SK-N-DZ (cell line): ENCODE data around the gene CTF1. TPM values are rescaled to one million over a fixed set of nuclear protein-coding genes. Genes with fewer than 3 reads are reported as not detected.
"Not testable (repeated sequence)": the region's sequence is repeated elsewhere in the genome, so short reads cannot be mapped to it uniquely, and the experiment has no call there.

Source experiments
- DNase-seq: peaks from one replicate; pipeline ENCODE4 v3.0.0-alpha.2; 2015; ENCODE audit warnings: low spot score
- polyA plus RNA-seq, 2 experiments: library from polyadenylated mRNA; depleted of rRNA; stranded (reverse); fragments of >200 nt; gene quantifications; 2 replicates each; pipeline ENCODE4 v1.2.3, GENCODE V29; 2014

Gene CTF1
- polyA plus RNA-seq (2014; cell fraction: cytosol; rRNA removed) = 0.10 and 0.60 TPM in 2 replicates
- 0.13 TPM in 1 of 2 replicates, not detected in the other for polyA plus RNA-seq (2014; cell fraction: nucleus; rRNA removed)

DNA sequence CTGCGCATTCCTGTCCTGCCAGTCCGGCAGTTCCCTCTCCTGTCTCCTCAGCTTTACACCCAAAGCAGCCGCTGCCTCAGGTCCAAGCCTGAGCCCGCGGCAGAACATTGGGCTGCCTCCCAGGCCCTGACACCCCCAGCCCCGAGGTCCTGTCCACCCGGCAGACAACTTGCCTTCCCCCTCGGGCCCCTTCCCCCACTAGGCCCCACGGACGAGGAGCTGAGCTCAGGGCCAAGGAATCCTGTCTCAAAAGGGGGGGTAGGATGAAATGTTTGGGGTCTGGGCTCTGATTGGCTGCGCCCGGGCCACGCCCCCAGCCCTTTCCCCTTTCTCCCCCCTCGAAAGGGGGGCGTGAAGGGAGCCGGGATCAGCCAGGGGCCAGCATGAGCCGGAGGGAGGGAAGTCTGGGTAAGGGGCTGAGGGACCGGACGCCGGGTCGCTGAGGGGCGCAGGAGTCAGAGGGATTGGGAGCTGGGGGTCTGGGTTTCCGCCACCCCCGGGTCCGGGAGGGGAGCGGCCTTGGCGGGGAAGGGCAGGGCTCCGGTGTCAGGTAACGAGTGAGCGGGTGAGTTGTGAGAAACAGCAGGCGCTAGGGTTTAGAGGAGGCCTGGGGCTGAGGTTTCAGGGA is at the start of gene CTF1:
TSS of gene CTF1 (plus strand) at position 354 of the 628 bp plus-strand sequence. CDS start at position 384, 30 bp downstream.
- peak; percentile 81 for DNase-seq

DNA sequence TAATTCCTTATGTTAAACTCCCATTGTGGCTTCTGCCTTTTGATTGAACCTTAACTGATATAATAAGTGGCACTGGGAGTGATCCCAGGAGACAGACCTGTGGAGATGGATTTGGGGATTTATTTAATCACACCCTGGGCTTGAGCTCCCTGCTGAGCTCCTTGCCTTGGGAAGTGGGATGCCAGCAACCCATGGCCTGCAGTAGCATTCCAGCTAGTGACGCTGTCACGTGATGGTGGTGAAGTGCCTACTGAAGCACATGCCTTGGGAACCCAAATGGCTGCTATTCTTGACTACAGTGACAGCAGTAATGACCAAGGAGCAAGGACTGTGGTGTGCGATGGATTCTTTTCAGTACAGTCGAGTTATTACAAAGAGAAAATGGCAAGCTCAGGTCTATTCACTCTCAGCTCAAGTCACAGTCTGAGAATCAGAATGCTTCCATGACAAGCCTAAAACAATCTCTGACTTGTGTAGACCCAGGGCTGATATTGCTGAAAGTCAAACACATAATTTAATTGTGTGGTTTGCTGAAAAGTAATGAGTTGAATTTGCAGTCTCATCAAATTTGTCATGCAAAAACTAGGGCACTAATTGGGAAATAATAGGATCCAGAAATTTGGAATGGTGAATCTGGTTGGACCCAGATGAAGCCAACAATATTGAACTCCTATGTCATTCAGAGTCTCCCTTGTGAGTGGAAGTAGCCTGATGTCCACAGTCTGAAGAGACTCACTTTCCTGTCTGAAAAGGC is 49.6 kb upstream of the CTF1 start:
- no peak for DNase-seq

- no peak for DNase-seq
Observed at GRCh38 chr16:30850246-30850645, 46.2 kb upstream of the CTF1 start.

GRCh38 chr16:30853758-30854157 is 42.7 kb upstream of the CTF1 start:
- no peak for DNase-seq

DNA sequence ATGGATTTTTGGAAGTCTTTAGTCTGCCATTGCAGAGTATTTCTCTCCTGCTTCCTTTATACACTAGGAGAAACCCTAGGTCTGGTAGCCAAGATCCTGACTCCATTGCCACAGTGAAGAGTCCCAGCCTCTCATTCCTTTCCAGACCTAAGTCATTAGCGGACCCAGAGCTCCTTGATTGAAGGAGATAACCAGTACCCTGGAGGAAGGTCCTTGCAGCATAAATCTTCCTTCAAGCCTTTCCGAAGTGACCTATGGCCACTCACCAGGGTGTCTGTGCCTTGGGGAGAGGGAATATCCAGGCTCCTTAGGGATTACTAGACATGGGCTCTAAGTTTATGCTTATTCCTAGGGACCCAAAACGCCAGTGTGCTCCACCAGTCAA is 38.3 kb upstream of the CTF1 start:
- peak; percentile 83 for DNase-seq

GRCh38 chr16:30858829-30859423 is 37.5 kb upstream of the CTF1 start:
- no peak for DNase-seq

DNA sequence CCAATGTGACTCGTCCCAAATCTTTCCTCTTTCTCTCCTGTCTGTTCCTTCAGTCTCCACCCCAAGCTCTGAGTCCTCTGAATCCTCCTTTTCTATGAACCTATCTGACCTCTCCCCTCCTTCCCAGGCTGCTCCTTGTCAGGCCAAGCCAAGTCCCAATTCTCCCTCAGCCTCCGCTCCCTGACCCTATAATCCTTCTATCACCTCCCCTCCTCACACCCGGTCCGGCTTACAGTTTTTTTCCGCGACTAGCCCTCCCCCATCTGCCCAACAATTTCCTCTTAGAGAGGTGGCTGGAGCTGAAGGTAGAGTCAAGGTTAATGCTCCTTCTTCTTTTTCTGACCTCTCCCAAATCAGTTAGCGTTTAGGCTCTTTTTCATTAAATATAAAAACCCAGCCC is 35.7 kb upstream of the CTF1 start:
- not testable (repeated sequence) for DNase-seq

- DNase-seq = not testable (repeated sequence)
Observed at GRCh38 chr16:30863178-30863577, 33.2 kb upstream of the CTF1 start.

DNA sequence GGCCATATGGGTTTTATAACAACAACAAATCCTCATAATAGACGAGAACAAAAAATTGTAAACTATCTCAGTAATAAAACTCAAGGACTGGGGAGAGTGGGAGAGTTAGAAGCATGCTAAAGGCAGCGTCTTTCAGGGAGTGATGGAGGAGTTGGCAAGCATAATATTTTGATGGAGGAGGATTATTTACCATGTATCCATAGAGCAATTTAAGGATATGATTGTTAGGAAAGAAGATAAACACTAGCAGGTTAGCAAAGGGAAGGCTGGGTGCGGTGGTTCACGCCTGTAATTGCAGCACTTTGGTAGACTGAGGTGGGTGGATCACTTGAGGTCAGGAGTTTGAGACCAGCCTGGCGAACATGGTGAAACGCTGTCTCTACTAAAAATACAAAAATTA is 30.4 kb upstream of the CTF1 start:
- no peak for DNase-seq

GRCh38 chr16:30867747-30868146 is 28.7 kb upstream of the CTF1 start:
- DNase-seq = no peak

GRCh38 chr16:30870904-30871303 is 25.5 kb upstream of the CTF1 start:
- DNase-seq = no peak

GRCh38 chr16:30874244-30874820 is 22.1 kb upstream of the CTF1 start:
- DNase-seq = no peak

GRCh38 chr16:30874821-30875717 is 21.3 kb upstream of the CTF1 start:
- peak; percentile 93 for DNase-seq

DNA sequence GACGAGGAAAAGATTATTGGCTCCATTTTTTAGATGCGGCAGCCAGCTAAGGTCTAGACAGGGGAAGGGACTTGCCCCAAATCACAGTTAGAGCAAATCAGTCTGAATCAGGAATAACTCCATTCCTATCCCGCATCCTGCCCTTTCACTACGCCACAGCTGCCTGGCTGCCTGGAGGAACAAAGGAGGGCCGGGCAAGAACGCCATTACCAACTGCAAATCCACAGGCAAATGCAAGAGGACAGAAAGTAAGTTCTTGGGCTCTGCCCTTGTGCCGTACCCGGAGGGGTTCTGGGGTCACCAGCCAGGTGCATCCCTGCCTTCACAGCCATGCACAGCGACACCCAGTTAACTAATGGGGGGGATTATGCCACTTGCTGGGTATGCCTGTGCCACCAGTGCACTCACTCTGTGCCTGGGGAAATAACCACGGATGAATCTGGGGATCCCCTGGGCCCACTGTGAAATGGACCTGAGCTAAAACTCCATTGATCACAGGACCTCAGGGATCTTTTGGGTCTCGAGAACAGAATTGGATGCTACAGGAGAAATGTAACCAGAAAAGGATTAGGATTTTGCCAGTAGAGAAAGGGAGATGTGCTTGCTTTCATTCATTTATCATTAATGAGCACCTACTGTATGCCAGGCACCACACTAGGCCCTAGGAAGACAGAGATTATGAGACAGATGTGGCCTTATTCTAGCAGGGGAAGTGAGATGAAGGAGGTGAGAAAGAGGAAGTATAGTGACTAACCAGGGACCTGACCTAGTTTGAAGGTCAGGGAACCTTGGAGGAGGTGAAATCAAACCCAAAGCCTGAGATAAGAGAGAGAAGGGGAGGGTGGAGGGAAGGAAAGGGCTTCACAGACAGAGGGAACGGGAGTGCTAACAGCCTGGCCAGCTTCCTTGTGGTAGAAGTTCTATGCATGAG is 20.3 kb upstream of the CTF1 start:
- DNase-seq = no peak

DNA sequence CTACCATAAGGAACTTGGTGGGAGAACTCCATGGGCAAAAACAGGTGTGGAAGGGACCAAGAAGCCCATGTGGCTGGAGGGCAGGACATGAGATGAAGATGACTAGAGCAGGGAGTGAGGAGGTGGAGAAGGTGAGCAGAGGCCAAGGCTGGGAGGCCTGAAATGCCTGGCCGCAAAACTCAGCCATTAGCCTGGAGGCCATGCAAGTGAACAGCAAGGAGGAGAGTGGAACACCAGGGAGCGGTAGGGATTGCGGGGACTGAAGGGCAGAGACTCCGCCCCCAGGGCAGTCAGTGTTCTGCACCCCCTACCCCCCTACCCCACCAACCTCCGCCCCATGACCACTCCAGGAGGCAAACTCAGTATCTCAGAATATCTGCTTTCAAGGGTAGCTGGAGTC is 19.5 kb upstream of the CTF1 start:
- DNase-seq = peak; percentile 57

DNA sequence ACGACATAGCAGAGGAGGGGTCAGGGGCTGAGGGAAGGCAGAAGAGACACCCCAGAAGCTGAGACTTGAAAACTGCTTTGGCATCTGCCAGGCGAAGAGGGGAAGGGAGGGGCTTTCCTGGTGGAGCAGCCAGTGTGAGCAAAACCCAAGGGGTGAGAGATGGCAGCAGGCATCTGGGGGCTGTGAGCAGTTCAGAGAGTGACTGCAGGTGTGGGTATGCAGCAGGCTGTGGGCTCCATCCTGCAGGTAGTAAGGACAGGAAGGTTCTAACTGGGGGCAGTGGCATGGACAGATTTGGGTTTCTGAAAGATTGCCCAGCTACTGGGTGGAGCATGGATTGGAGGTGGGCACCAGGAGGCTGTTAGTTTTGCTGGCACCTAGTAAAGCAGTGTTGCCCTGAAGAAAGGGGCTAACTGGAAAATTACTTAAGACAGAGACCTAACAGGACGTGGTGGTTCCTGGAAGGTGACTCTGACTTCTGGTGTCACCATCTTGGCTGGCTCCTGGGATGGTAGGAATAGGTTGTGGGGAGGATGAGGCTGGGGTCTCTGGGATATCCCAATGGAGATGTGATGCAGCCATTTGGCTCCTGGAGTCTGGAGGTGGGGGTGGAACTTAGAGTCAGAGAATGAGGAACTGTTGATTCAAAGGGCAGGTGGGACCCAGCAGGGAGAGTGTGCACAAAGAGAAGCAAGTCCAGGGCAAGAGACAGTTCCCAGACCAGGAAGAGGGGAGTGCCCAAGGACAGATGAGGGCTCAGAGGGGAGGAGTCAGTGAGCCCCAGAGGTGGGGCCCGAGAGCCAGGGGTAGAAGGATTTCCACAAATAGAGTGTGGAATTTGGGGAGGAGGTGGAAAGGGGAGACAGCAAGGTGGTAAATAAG is 13.7 kb upstream of the CTF1 start:
- DNase-seq = no peak

GRCh38 chr16:30884760-30885159 is 11.7 kb upstream of the CTF1 start:
- DNase-seq = no peak

DNA sequence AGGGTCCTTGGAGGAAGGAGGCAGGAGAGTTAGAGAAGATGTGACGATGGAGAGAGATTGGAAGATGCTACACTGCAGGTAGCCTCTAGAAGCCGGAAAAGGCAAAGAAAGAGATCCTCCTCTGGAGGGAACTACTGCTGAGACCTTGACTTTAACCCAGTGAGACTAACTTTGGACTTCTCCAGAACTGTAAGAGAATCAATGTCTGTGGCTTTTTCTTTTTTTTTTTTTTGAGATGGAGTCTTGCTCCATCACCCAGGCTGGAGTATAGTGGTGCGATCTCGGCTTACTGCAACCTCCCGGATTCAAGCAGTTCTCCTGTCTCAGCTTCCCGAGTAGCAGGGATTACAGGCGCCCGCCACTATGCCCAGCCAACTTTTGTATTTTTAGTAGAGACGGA is 11.2 kb upstream of the CTF1 start:
- DNase-seq = no peak

DNA sequence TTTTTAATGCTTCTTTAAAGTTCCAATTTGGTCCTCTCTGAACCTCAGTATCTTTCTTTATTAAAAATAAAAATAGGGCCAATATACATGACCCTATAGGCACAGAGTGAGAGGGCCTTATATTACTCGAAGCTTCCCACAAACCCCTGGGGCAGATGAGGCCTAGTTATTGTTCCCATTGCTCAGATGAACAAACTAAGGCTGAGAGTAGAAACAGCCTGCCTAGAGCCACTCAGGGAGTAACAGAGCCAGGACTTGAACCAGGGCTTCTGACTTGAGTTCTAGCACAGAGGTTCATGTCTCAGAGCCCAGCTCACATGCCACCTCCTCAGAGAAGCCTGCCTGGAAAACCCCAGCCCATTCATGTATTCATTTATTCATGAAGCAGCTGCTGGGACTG is 10.3 kb upstream of the CTF1 start:
- no peak for DNase-seq
